Dedifferentiated amniotic fluid mesenchymal stem cell (primary cell): ENCODE data around the gene ARL17B.
"Not testable (repeated sequence)": the region's sequence is repeated elsewhere in the genome, so short reads cannot be mapped to it uniquely, and the experiment has no call there.

Experiments
- DNase-seq: peaks from one replicate; pipeline ENCODE4 v3.0.0-alpha.2; 2016; ENCODE audit errors: extremely low spot score

Gene ARL17B

GRCh38 chr17:46290906-46291546 is 70.5 kb downstream of the ARL17B start:
- not testable (repeated sequence) for DNase-seq

GRCh38 chr17:46287587-46287986 is 74.0 kb downstream of the ARL17B start:
- not testable (repeated sequence) for DNase-seq

- DNase-seq, result peak; percentile 96
These were observed 74.8 kb downstream of the ARL17B start for GRCh38 chr17:46286764-46287221.

GRCh38 chr17:46285500-46285899 is 76.1 kb downstream of the ARL17B start:
- DNase-seq, result not testable (repeated sequence)

GRCh38 chr17:46284467-46284866 is 77.1 kb downstream of the ARL17B start:
- not testable (repeated sequence) for DNase-seq

- not testable (repeated sequence) for DNase-seq
These were observed 78.9 kb downstream of the ARL17B start for GRCh38 chr17:46282635-46283034.

GRCh38 chr17:46281336-46281735 is 80.2 kb downstream of the ARL17B start:
- DNase-seq, result not testable (repeated sequence)

- peak; percentile 15 for DNase-seq
These were observed 84.7 kb downstream of the ARL17B start for GRCh38 chr17:46276728-46277479.

GRCh38 chr17:46274238-46274637 is 87.3 kb downstream of the ARL17B start:
- DNase-seq, result peak; percentile 13

- DNase-seq, result peak; percentile 14
These were observed 87.9 kb downstream of the ARL17B start for GRCh38 chr17:46273541-46274236.

GRCh38 chr17:46270032-46270431 is 91.5 kb downstream of the ARL17B start:
- peak; percentile 14 for DNase-seq

- DNase-seq, result peak; percentile 76
These were observed 94.7 kb downstream of the ARL17B start for GRCh38 chr17:46266656-46267544.

GRCh38 chr17:46266063-46266655 is 95.4 kb downstream of the ARL17B start:
- DNase-seq, result peak; percentile 69

GRCh38 chr17:46264456-46265198 is 96.9 kb downstream of the ARL17B start:
- DNase-seq, result peak; percentile 92

GRCh38 chr17:46262271-46262670 is 99.3 kb downstream of the ARL17B start:
- DNase-seq, result peak; percentile 20

GRCh38 chr17:46259845-46260661 is 101.5 kb downstream of the ARL17B start:
- DNase-seq, result peak; percentile 18

- DNase-seq, result peak; percentile 6
These were observed 105.2 kb downstream of the ARL17B start for GRCh38 chr17:46256369-46256768.

- DNase-seq, result not testable (repeated sequence)
These were observed 107.4 kb downstream of the ARL17B start for GRCh38 chr17:46254215-46254614.

GRCh38 chr17:46253722-46254121 is 107.8 kb downstream of the ARL17B start:
- peak; percentile 54 for DNase-seq
